Transverse colon (tissue), 4 donors: ENCODE results near the gene EDDM13.

Source experiments
- POLR2A ChIP-seq: fragments of 450-650 bp; IDR thresholded peaks from one replicate; pipeline ENCODE4 v1.6.1; 2016; ENCODE audit warnings: antibody characterized with exemption, mild to moderate bottlenecking, moderate library complexity
- POLR2AphosphoS5 ChIP-seq, 3 donors: sonication (generic); formaldehyde crosslinking; IDR thresholded peaks; one replicate each; pipeline ENCODE4 v1.6.1; 2016; ENCODE audit warnings: antibody characterized with exemption in 3 of 3
- TF ChIP-seq, protein P1 (sequence below), 5 experiments: fragments of 200-600 bp in 3 of 5; fragments of 450-650 bp in 2 of 5; sonication (generic) in 3 of 5; IDR thresholded peaks; 1 replicate in 2 of 5; 2 replicates in 3 of 5; pipeline ENCODE4 v1.5.1; 2016 to 2017; ENCODE audit warnings: antibody characterized with exemption in 5 of 5, inconsistent platforms in 3 of 5, mild to moderate bottlenecking in 2 of 5, moderate library complexity in 1 of 5

DNA sequence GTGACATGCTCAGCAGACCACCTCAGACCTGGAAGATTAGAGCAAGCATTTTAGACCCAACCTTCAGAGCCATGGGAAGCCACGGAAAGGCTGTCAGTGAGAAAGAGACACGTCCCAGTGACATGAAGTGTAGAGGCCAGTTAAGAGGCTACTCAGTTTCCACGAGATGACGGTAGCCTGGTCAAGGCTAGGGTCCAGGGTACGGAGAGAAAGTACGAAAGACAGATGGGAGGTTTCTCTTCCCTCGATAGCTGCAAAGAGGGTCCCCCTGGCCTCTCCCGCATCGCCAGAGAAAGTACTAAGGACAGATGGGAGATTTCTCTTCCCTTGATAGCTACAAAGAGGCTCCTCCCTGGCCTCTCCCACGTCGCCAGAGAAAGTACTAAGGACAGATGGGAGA is 33.5 kb downstream of the EDDM13 start:
- no peak for TF ChIP-seq POLR2A
- TF ChIP-seq POLR2AphosphoS5 (IDR thresholded peaks at IDR 0.05) = no peak
- TF ChIP-seq, protein P1, sequence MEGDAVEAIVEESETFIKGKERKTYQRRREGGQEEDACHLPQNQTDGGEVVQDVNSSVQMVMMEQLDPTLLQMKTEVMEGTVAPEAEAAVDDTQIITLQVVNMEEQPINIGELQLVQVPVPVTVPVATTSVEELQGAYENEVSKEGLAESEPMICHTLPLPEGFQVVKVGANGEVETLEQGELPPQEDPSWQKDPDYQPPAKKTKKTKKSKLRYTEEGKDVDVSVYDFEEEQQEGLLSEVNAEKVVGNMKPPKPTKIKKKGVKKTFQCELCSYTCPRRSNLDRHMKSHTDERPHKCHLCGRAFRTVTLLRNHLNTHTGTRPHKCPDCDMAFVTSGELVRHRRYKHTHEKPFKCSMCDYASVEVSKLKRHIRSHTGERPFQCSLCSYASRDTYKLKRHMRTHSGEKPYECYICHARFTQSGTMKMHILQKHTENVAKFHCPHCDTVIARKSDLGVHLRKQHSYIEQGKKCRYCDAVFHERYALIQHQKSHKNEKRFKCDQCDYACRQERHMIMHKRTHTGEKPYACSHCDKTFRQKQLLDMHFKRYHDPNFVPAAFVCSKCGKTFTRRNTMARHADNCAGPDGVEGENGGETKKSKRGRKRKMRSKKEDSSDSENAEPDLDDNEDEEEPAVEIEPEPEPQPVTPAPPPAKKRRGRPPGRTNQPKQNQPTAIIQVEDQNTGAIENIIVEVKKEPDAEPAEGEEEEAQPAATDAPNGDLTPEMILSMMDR (IDR thresholded peaks at IDR 0.05) = no peak
